ENCODE results near the gene GSTM2. TPM values are rescaled to one million over a fixed set of nuclear protein-coding genes. Genes with fewer than 3 reads are reported as not detected.
"Not testable (repeated sequence)": the region's sequence is repeated elsewhere in the genome, so short reads cannot be mapped to it uniquely, and the experiment has no call there.

GSTM2 gene
- total RNA-seq, 1 experiment from 2014 or later: 5.9 TPM

- BruUV-seq (replicated peaks); H3K9ac ChIP-seq (ENCODE audit: low read length); H3K36me3 ChIP-seq (ENCODE audit: control insufficient read depth in 1 of 2, insufficient read depth in 2 of 2, low read length in 2 of 2); H3K9me3 ChIP-seq (ENCODE audit: control insufficient read depth in 1 of 2, insufficient read depth in 1 of 2, low read depth in 1 of 2, low read length in 2 of 2); H3K79me2 ChIP-seq (ENCODE audit: insufficient read depth, low read length); H4K20me1 ChIP-seq (ENCODE audit: insufficient read depth); H2AFZ ChIP-seq (ENCODE audit: low read depth, low read length, poor library complexity, severe bottlenecking); H3K27me3 ChIP-seq (ENCODE audit: insufficient read depth, low read length); H3K4me2 ChIP-seq (ENCODE audit: low read length); H3K9me2 ChIP-seq (ENCODE audit: insufficient read depth); POLR2A ChIA-PET; intact Hi-C loops (cut with micrococcal nuclease); ATAC-seq; CTCF ChIA-PET; RAD21 ChIA-PET (ENCODE audit: low non-redundant PET in 1 of 2, low total read pairs in 2 of 2, uncharacterized antibody in 2 of 2, unreplicated experiment in 2 of 2); H3K27ac ChIP-seq (ENCODE audit: low read depth, low read length); H3K4me1 ChIP-seq (ENCODE audit: control insufficient read depth in 1 of 2, insufficient read depth in 2 of 2, low read length in 2 of 2); H3K4me3 ChIP-seq (replicated peaks in 1 of 2; ENCODE audit: low read depth in 1 of 2, low read length in 2 of 2); DNase-seq (ENCODE audit: low read depth, low spot score): not testable (repeated sequence)
These were observed 27.3 kb downstream of the GSTM2 start for GRCh38 chr1:109695138-109695537.

DNA sequence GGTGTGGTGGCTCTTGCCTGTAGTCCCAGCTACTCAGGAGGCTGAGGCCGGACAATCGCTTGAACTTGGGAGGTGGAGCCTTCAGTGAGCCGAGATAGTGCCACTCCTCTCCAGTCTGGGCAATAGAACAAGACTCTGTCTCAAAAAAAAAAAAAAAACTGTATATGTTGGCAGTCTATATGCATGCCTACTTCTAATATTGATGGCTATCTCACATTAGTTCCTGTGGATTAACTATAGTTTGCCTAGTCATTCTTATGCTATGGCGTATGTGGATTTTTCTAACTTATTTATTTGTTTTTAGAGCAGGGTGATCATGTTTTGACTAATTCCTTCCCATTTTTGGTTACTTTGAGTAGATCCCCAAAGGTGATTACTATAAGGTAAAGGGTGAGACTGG is 29.2 kb downstream of the GSTM2 start:
- POLR2A ChIA-PET: no interaction called here
- intact Hi-C loops (cut with micrococcal nuclease): no loop called here
- no TSS peak for BruUV-seq (replicated peaks)
- Histone ChIP-seq H3K4me2 (ENCODE audit: low read length) (no peak overlapping the region), H4K20me1 (ENCODE audit: insufficient read depth) (no peaks in the 10 kb centered on the region), H3K36me3 (ENCODE audit: control insufficient read depth in 1 of 2, insufficient read depth in 2 of 2, low read length in 2 of 2) (no peaks in the 10 kb centered on the region), H3K9me3 (ENCODE audit: control insufficient read depth in 1 of 2, insufficient read depth in 1 of 2, low read depth in 1 of 2, low read length in 2 of 2) (no peaks in the 10 kb centered on the region), H3K4me1 (ENCODE audit: control insufficient read depth in 1 of 2, insufficient read depth in 2 of 2, low read length in 2 of 2) (no peaks in the 10 kb centered on the region), H3K4me3 (replicated peaks in 1 of 2; ENCODE audit: low read depth in 1 of 2, low read length in 2 of 2) (no peak overlapping the region), H3K9me2 (ENCODE audit: insufficient read depth) (no peaks in the 10 kb centered on the region), H3K27ac (ENCODE audit: low read depth, low read length) (no peak overlapping the region), H2AFZ (ENCODE audit: low read depth, low read length, poor library complexity, severe bottlenecking) (no peak overlapping the region), H3K79me2 (ENCODE audit: insufficient read depth, low read length) (no peaks in the 10 kb centered on the region), H3K9ac (ENCODE audit: low read length) (no peak overlapping the region), H3K27me3 (ENCODE audit: insufficient read depth, low read length) (no peaks in the 10 kb centered on the region)
- no peak for TF ChIP-seq EGR1 (IDR thresholded peaks at IDR 0.05; ENCODE audit: low read depth)
- TF ChIP-seq, protein P1, sequence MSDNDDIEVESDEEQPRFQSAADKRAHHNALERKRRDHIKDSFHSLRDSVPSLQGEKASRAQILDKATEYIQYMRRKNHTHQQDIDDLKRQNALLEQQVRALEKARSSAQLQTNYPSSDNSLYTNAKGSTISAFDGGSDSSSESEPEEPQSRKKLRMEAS (IDR thresholded peaks at IDR 0.05): no peak
- CTCF ChIA-PET: no interaction called here
- DNase-seq (ENCODE audit: low read depth, low spot score) (no peak), ATAC-seq (no peak)
- RAD21 ChIA-PET (ENCODE audit: low non-redundant PET in 1 of 2, low total read pairs in 2 of 2, uncharacterized antibody in 2 of 2, unreplicated experiment in 2 of 2): no interaction called here

GRCh38 chr1:109697861-109698260 is 30.0 kb downstream of the GSTM2 start:
- H3K4me2 ChIP-seq (ENCODE audit: low read length); RAD21 ChIA-PET (ENCODE audit: low non-redundant PET in 1 of 2, low total read pairs in 2 of 2, uncharacterized antibody in 2 of 2, unreplicated experiment in 2 of 2); BruUV-seq (replicated peaks); H3K79me2 ChIP-seq (ENCODE audit: insufficient read depth, low read length); ATAC-seq; H3K4me1 ChIP-seq (ENCODE audit: control insufficient read depth in 1 of 2, insufficient read depth in 2 of 2, low read length in 2 of 2); H2AFZ ChIP-seq (ENCODE audit: low read depth, low read length, poor library complexity, severe bottlenecking); H3K27ac ChIP-seq (ENCODE audit: low read depth, low read length); POLR2A ChIA-PET; H3K9ac ChIP-seq (ENCODE audit: low read length); H4K20me1 ChIP-seq (ENCODE audit: insufficient read depth); CTCF ChIA-PET; H3K36me3 ChIP-seq (ENCODE audit: control insufficient read depth in 1 of 2, insufficient read depth in 2 of 2, low read length in 2 of 2); H3K9me3 ChIP-seq (ENCODE audit: control insufficient read depth in 1 of 2, insufficient read depth in 1 of 2, low read depth in 1 of 2, low read length in 2 of 2); DNase-seq (ENCODE audit: low read depth, low spot score); H3K9me2 ChIP-seq (ENCODE audit: insufficient read depth); H3K4me3 ChIP-seq (replicated peaks in 1 of 2; ENCODE audit: low read depth in 1 of 2, low read length in 2 of 2); H3K27me3 ChIP-seq (ENCODE audit: insufficient read depth, low read length); intact Hi-C loops (cut with micrococcal nuclease): not testable (repeated sequence)

DNA sequence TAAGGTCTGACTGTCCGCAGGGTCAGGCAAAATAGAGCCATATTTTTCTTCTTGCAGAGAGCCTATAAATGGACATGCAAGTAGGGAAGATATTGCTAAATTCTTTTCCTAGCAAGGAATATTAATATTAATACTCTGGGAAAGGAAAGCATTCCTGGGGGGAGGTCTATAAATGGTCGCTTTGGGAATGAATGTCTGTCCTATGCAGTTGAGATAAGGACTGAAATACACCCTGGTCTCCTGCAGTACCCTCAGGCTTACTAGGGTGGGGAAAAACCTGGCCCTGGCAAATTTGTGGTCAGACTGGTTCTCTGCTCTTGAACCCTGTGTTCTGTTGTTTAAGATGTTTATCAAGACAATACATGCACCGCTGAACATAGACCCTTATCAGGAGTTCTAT is 35.1 kb downstream of the GSTM2 start:
- H3K27ac ChIP-seq (ENCODE audit: low read depth, low read length); H2AFZ ChIP-seq (ENCODE audit: low read depth, low read length, poor library complexity, severe bottlenecking); H3K4me3 ChIP-seq (replicated peaks in 1 of 2; ENCODE audit: low read depth in 1 of 2, low read length in 2 of 2); H3K27me3 ChIP-seq (ENCODE audit: insufficient read depth, low read length); H3K9me2 ChIP-seq (ENCODE audit: insufficient read depth); intact Hi-C loops (cut with micrococcal nuclease); RAD21 ChIA-PET (ENCODE audit: low non-redundant PET in 1 of 2, low total read pairs in 2 of 2, uncharacterized antibody in 2 of 2, unreplicated experiment in 2 of 2); H3K36me3 ChIP-seq (ENCODE audit: control insufficient read depth in 1 of 2, insufficient read depth in 2 of 2, low read length in 2 of 2); H3K79me2 ChIP-seq (ENCODE audit: insufficient read depth, low read length); CTCF ChIA-PET; H4K20me1 ChIP-seq (ENCODE audit: insufficient read depth); ATAC-seq; BruUV-seq (replicated peaks); POLR2A ChIA-PET; DNase-seq (ENCODE audit: low read depth, low spot score); H3K9me3 ChIP-seq (ENCODE audit: control insufficient read depth in 1 of 2, insufficient read depth in 1 of 2, low read depth in 1 of 2, low read length in 2 of 2); H3K4me2 ChIP-seq (ENCODE audit: low read length); H3K9ac ChIP-seq (ENCODE audit: low read length); H3K4me1 ChIP-seq (ENCODE audit: control insufficient read depth in 1 of 2, insufficient read depth in 2 of 2, low read length in 2 of 2): not testable (repeated sequence)
